ENCODE results near the gene UNK.
A peak's percentile ranks its signal among the peaks of the same experiment; 100 is the strongest.
"Not testable (repeated sequence)": the region's sequence is repeated elsewhere in the genome, so short reads cannot be mapped to it uniquely, and the experiment has no call there.

UNK gene

GRCh38 chr17:75855310-75856061 is 70.9 kb downstream of the UNK start, which contains the start of gene WBP2:
WBP2 (minus strand) TSS chr17:75855335; CDS start chr17:75855297, 38 bp downstream.
- peak; percentile 100 for DNase-seq (ENCODE audit: low read depth, low spot score)
- H3K4me3 ChIP-seq (ENCODE audit: low read length): peak within 1 kb of the TSS; percentile 87

GRCh38 chr17:75856062-75856756 is 71.6 kb downstream of the UNK start:
- H3K4me3 ChIP-seq (ENCODE audit: low read length): peak overlapping the region; percentile 87
- DNase-seq (ENCODE audit: low read depth, low spot score): no peak

DNA sequence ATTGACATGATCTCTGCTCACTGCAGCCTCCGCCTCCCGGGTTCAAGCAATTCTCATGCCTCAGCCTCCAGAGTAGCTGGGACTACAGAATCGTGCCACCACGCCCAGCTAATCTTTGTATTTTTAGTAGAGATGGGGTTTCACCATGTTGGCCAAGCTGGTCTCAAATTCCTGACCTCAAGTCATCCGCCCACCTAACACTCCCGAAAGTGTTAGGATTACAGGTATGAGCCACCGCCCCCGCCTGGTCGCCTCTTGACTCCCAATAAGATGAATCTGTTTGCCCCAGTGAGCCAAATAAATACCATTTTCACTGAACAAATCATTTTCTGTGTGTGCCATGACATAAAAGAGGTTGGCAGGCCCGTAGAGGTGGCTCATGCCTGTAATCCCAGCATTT is 74.8 kb downstream of the UNK start:
- not testable (repeated sequence) for DNase-seq (ENCODE audit: low read depth, low spot score); H3K4me3 ChIP-seq (ENCODE audit: low read length)

- DNase-seq (ENCODE audit: low read depth, low spot score): no peak
- H3K4me3 ChIP-seq (ENCODE audit: low read length): no peak overlapping the region
Observed at GRCh38 chr17:75861927-75862317, 77.3 kb downstream of the UNK start.

DNA sequence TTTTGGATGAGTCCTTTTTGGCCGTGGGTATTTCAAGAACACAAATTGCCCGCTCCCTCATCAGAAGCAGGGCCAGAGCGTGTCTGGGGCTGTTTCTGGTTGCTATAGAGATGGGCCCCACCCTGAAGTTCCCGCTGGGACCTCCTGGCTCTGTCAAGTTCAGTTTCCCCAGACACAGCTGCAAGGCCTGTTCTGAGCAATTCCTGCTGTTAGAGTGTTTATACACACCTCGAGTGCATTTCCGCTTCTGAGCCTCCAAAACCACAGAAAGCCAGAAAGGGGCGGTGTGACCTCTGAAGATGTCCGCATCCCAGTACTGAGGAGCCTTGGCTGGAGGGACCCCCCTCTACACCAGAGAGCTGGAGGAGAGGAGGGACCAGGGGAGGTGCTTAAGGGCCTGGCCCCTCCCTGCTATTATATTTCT is 79.9 kb downstream of the UNK start:
- DNase-seq (ENCODE audit: low read depth, low spot score): peak; percentile 87
- no peak overlapping the region; the same call in none of the 2 replicates for H3K4me3 ChIP-seq (ENCODE audit: low read length)

DNA sequence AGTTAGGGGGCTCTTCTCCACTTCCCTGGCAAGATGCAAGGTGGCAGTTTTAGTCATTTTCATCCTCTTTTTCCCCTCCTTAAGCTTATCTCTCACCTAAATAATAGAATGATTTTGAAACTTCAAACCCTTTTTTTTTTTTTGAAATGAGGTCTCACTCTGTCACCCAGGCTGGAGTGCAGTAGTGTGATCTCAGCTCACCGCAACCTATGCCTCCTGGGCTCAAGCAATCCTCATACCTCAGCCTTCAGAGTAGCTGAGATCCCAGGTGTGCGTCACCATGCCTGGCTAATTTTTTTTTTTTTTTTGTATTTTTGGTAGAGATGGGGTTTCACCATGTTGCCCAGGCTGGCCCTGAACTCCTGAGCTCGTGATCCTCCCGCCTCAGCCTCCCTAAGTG is 80.3 kb downstream of the UNK start:
- not testable (repeated sequence) for DNase-seq (ENCODE audit: low read depth, low spot score); H3K4me3 ChIP-seq (ENCODE audit: low read length)

- H3K4me3 ChIP-seq (ENCODE audit: low read length); DNase-seq (ENCODE audit: low read depth, low spot score): not testable (repeated sequence)
Observed at GRCh38 chr17:75865404-75866188, 81.0 kb downstream of the UNK start.

DNA sequence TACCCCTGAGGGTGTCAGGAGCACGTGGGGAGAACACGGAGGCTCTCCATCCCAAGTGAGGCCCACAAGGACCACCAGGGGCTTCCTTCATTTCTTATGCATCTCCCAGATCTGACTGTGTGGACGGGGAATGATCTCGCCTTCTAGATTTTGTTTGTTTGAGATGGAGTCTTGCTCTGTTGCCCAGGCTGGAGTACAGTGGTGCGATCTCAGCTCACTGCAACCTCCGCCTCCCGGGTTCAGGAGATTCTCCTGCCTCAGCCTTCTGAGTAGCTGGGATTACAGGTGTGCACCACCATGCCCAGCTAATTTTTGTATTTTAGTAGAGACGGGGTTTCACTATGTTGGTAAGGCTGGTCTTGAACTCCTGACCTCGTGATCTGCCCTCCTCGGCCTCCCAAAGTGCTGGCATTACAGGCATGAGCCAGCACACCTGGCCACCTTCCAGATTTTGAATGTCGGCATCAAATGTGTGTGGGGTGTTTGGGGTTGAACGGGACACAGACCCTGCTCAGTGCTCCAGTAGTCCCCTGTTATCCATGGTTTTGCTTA is 84.2 kb downstream of the UNK start:
- H3K4me3 ChIP-seq (ENCODE audit: low read length); DNase-seq (ENCODE audit: low read depth, low spot score): not testable (repeated sequence)

DNA sequence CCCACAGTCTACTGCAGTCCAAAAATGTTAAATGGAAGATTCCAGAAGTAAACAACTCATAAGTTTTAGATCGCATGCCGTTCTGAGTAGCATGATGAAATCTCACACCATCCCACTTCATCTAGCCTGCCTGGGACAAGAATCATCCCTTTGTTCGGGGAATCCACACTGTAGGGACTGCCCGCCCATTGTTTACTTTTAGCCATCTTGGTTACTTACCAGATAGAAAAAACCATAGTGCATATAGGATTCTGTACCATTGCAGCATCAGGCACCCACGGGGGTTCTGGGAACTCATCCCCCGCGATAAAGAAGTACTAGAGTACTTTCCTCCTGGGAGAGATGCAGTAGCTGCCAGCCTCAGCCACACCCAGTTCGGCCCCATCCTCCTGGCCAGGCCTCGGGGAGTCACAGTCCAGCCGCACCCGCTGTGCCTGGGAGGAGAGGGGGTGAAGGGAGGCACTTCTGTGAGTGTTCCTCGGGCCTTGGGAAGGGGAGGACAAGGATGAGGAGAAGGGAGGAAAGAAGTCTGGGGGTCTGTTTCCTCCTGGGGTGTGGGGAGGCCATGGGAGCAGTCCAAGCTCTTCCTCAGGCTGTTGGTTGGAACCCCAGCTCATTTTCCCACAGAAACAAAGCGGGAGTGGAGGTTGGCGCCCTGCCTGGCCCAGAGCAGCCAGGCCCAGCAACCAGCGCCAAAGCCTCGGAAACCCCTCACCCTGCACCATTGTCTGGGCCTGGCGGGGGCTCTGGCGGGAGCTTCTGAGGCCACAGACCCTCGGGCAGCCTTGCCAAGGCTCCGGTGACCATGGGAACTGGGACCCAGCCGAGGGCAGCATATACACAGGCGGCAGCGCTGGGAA is 84.9 kb downstream of the UNK start:
- no peak for DNase-seq (ENCODE audit: low read depth, low spot score)
- H3K4me3 ChIP-seq (ENCODE audit: low read length): no peak overlapping the region

DNA sequence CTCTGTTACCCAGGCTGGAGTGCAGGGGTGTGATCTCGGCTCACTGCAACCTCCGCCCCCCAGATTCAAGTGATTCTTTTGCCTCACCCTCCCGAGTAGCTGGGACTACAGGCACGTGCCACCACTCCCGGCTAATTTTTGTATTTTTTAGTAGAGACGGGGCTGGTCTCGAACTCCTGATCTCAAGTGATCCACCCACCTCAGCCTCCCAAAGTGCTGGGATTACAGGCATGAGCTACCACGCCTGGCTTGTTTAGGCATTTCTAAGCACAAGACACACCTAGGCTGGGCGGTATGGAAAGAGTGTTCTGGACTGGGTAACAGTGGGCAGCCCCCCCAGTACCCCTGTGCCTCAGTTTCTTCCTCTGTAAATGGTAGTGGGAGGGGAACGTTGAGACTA is 85.6 kb downstream of the UNK start:
- not testable (repeated sequence) for H3K4me3 ChIP-seq (ENCODE audit: low read length); DNase-seq (ENCODE audit: low read depth, low spot score)

- H3K4me3 ChIP-seq (ENCODE audit: low read length): no peak overlapping the region
- no peak for DNase-seq (ENCODE audit: low read depth, low spot score)
Observed at GRCh38 chr17:75872434-75873351, 88.1 kb downstream of the UNK start.

DNA sequence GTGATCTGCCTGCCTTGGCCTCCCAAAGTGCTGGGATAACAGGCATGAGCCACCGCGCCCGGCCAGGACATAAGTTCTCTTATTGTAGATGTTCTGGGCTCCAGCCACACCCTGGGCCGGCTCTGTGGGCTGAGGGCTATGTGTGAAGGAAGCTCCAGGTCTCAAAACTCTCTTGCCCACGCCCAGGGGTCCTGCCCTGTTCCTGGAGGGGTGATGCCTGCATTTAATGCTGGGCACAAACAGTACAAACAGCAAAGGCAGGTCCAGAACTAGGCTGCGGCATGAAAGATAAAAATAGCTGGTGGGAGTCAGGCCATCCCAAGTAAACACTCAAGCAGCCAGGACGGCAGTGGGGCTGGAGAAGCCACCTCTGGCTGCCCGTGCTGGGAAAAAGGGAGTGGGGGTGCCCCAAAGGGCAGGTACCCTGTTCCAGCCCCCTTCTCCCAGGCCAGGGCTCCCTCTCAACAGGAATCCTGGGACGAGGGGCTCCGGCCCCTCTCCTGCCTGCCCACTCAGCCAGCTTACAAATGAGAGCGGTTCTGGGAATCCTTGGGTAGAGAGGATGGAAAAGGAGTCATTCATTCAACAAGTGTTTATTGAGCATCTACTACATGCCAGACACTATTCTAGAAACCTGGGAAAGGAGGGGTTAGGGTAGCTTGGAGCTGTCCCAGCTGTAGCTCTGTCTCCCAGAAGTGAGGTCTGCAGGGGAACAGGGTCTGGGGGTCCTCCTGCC is 89.1 kb downstream of the UNK start:
- DNase-seq (ENCODE audit: low read depth, low spot score): no peak

DNA sequence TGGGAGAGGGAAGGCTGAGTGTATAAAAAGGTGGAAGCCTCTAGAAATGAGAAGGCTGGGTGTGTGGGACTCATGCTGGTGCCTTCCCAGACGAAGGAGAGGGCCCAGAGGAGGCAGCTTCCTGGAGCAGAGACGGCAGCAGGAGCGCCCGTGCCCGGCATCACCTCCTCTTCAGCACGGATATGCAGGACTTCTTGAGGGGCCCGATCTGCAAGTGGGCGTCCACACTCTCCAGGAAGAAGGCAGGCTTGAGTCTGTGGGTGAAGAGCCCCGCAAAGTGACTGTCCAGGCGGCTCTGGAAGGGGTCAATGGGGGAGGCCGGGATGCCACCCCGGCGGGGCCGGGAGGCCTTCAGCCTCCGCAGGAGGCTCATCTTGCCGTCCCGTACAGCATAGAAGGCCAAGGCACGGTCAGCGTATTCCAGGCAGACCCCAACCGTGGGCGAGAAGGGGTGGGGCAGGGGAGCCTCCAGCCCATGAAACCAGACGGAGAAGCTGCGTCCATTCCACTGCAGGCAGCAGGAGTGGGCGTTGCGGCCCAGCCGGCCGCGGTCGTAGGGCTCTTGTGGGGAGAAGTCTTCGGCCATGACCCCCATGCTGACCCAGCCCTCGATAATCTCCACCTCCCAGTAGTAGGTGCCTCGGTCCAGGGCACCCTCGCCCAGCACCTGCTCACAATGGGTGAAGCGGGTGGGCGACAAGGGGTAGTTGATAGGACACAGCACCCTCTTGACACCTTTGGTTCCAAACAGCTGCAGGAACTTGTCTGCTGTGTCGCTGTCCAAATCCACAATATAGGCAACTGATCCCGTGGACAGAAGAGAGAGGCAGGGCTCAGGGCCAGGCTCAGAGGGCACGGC is 89.9 kb downstream of the UNK start:
- no peak for DNase-seq (ENCODE audit: low read depth, low spot score)
- H3K4me3 ChIP-seq (ENCODE audit: low read length): no peak overlapping the region

More for the DNA sequence above, 89.1 kb downstream of the UNK start:
- H3K4me3 ChIP-seq (ENCODE audit: low read length): no peak overlapping the region

Measured in Jurkat, Clone E6-1 (cell line).